Keratinocyte (primary cell): ENCODE measurements around the gene ANAPC15. TPM values are rescaled to one million over a fixed set of nuclear protein-coding genes. Genes with fewer than 3 reads are reported as not detected.

Experiments
- DNase-seq: peaks from one replicate; pipeline ENCODE4 v3.0.0-alpha.2; 2011; ENCODE audit warnings: low read depth, missing footprints, low spot score
- FAIRE-seq: peaks from 2 replicates; lab custom pipeline; 2011; peaks lifted over from hg19 to GRCh38; lab: Jason Lieb, UNC
- H2AFZ ChIP-seq: 2 replicates; pipeline ENCODE4 v1.6.0; 2012; ENCODE audit warnings: low read length, control low read depth, inconsistent platforms; ENCODE audit not compliant: control insufficient read depth
- H3K27ac ChIP-seq: 2 replicates; pipeline ENCODE4 v1.5.1; 2011; ENCODE audit warnings: low read length; ENCODE audit not compliant: control insufficient read depth, insufficient read depth
- H3K27me3 ChIP-seq: 3 replicates; pipeline ENCODE4 v1.6.0; 2011; ENCODE audit warnings: low read length; ENCODE audit not compliant: control insufficient read depth, insufficient read depth; ENCODE audit errors: extremely low read depth
- H3K36me3 ChIP-seq, 2 experiments: 2 replicates in 1 of 2; 3 replicates in 1 of 2; pipeline ENCODE4 v1.5.1; 2011; ENCODE audit warnings: low read length in 2 of 2, mild to moderate bottlenecking in 1 of 2; ENCODE audit not compliant: control insufficient read depth in 2 of 2, insufficient read depth in 2 of 2; ENCODE audit errors: extremely low read depth in 1 of 2
- H3K4me1 ChIP-seq: 3 replicates; pipeline ENCODE4 v1.5.1; 2011; ENCODE audit warnings: low read length; ENCODE audit not compliant: control insufficient read depth, insufficient read depth; ENCODE audit errors: extremely low read depth
- H3K4me2 ChIP-seq: 3 replicates; pipeline ENCODE4 v1.6.0; 2011; ENCODE audit warnings: low read depth, low read length; ENCODE audit not compliant: control insufficient read depth, insufficient read depth; ENCODE audit errors: extremely low read depth
- H3K4me3 ChIP-seq, 3 experiments: fragments of 200-600 bp in 1 of 3; sonication (generic) in 1 of 3; 2 replicates in 2 of 3; 3 replicates in 1 of 3; pipeline ENCODE4 v1.5.1; 2011 to 2016; ENCODE audit warnings: low read length in 3 of 3, mild to moderate bottlenecking in 3 of 3, control low read depth in 2 of 3, inconsistent platforms in 1 of 3, low read depth in 1 of 3, mixed read lengths in 1 of 3, mixed run types in 1 of 3, moderate library complexity in 1 of 3; ENCODE audit not compliant: control insufficient read depth in 2 of 3, insufficient read depth in 2 of 3; ENCODE audit errors: extremely low read depth in 1 of 3
- H3K79me2 ChIP-seq: 2 replicates; pipeline ENCODE4 v1.6.0; 2012; ENCODE audit warnings: low read length; ENCODE audit not compliant: control insufficient read depth, insufficient read depth
- H3K9ac ChIP-seq: 3 replicates; pipeline ENCODE4 v1.6.0; 2011; ENCODE audit warnings: low read length; ENCODE audit not compliant: control insufficient read depth, insufficient read depth; ENCODE audit errors: extremely low read depth
- H3K9me1 ChIP-seq: 3 replicates; pipeline ENCODE4 v1.6.0; 2011; ENCODE audit warnings: low read length; ENCODE audit not compliant: control insufficient read depth, insufficient read depth; ENCODE audit errors: extremely low read depth
- H3K9me3 ChIP-seq: 2 replicates; pipeline ENCODE4 v1.5.1; 2012; ENCODE audit warnings: low read depth, low read length; ENCODE audit not compliant: control insufficient read depth
- H4K20me1 ChIP-seq: 3 replicates; pipeline ENCODE4 v1.6.0; 2011; ENCODE audit warnings: low read length; ENCODE audit not compliant: control insufficient read depth, insufficient read depth; ENCODE audit errors: extremely low read depth
- EZH2 ChIP-seq: IDR thresholded peaks from one replicate; pipeline ENCODE4 v1.6.1; 2012; ENCODE audit warnings: inconsistent platforms, mild to moderate bottlenecking, low read length, moderate library complexity
- dilution Hi-C: fragments of 300-500 bp; cut with MboI; formaldehyde crosslinking; loops from one replicate; pipeline ENCODE4 v1.7.0; 2020; ENCODE audit warnings: low sequenced_read_pairs; ENCODE audit not compliant: extremely low pct_ligation_motif_present
- polyA plus RNA-seq, 5 experiments: library from polyadenylated mRNA; depleted of rRNA in 3 of 5; stranded (reverse) in 3 of 5; stranded (forward) in 1 of 5; unstranded in 1 of 5; fragments of >200 nt; gene quantifications; 1 replicate in 1 of 5; 2 replicates in 3 of 5; 3 replicates in 1 of 5; pipeline versions ENCODE4 v1.2.1 to v1.2.3, GENCODE V29; 2011 to 2012; ENCODE audit warnings: missing spikeins in 2 of 5, low read depth in 1 of 5, low replicate concordance in 1 of 5
- TF ChIP-seq, protein P1 (sequence below), 3 experiments: IDR thresholded peaks in 1 of 3; conservative IDR thresholded peaks in 1 of 3; optimal IDR thresholded peaks in 1 of 3; 2 replicates in 2 of 3; 3 replicates in 1 of 3; pipeline versions ENCODE3 to v1.5.1; 2011; ENCODE audit warnings: low read length in 3 of 3, mild to moderate bottlenecking in 3 of 3, moderate library complexity in 2 of 3, control low read depth in 1 of 3, inconsistent platforms in 1 of 3; ENCODE audit not compliant: insufficient read depth in 2 of 3; ENCODE audit errors: extremely low read depth in 1 of 3

Gene ANAPC15
- polyA plus RNA-seq, 1 donor (not counting 4 experiments of a cell fraction or from before 2014, with no cell fraction given): 70.9 TPM

DNA sequence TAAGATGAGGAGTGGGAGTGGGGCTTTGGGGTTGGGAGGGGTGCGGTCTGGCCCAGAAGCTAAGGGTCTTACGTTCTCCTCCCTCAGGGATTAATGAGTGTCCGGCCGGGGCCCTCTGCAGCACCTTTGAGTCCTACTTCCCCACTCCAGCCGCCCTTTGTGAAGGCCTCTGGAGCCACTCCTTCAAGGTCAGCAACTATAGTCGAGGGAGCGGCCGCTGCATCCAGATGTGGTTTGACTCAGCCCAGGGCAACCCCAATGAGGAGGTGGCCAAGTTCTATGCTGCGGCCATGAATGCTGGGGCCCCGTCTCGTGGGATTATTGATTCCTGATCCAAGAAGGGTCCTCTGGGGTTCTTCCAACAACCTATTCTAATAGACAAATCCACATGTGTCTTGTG is 27.0 kb upstream of the ANAPC15 start:
- no peak for FAIRE-seq

DNA sequence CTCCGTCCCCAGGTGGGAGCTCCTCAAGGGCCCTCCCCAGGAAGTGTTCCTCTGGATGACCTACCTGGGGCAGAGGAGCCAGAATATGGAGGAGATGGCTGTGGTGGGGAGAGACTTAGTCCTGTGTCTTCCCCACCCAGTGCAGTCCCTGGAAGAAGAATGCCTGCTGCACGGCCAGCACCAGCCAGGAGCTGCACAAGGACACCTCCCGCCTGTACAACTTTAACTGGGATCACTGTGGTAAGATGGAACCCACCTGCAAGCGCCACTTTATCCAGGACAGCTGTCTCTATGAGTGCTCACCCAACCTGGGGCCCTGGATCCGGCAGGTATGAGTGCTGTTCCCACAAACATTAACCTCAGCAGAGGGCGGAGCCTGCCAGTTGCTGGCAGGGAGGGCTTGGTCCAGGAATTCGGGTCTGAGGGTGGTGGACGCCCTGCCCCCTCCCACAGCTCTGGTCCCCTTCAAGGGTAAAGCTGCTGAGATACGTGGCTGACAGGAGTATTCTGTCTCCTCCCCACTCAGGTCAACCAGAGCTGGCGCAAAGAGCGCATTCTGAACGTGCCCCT is 26.4 kb upstream of the ANAPC15 start:
- Histone ChIP-seq H3K4me1 (peaks cover 43% of the 10 kb centered on the region), H3K4me3 (no peak overlapping the region), H4K20me1 (no peaks in the 10 kb centered on the region), H3K9me1 (no peaks in the 10 kb centered on the region), H3K36me3 (peaks cover 6 to 11% of the 10 kb centered on the region in 2 experiments), H3K79me2 (no peaks in the 10 kb centered on the region), H3K4me2 (no peak overlapping the region), H3K9ac (no peak overlapping the region), H3K27ac (no peak overlapping the region), H2AFZ (no peak overlapping the region), H3K9me3 (no peaks in the 10 kb centered on the region), H3K27me3 (no peaks in the 10 kb centered on the region)
- DNase-seq: no peak
- no peak for FAIRE-seq
- dilution Hi-C loops: no loop called here
- TF ChIP-seq EZH2: no peak
- TF ChIP-seq, protein P1, sequence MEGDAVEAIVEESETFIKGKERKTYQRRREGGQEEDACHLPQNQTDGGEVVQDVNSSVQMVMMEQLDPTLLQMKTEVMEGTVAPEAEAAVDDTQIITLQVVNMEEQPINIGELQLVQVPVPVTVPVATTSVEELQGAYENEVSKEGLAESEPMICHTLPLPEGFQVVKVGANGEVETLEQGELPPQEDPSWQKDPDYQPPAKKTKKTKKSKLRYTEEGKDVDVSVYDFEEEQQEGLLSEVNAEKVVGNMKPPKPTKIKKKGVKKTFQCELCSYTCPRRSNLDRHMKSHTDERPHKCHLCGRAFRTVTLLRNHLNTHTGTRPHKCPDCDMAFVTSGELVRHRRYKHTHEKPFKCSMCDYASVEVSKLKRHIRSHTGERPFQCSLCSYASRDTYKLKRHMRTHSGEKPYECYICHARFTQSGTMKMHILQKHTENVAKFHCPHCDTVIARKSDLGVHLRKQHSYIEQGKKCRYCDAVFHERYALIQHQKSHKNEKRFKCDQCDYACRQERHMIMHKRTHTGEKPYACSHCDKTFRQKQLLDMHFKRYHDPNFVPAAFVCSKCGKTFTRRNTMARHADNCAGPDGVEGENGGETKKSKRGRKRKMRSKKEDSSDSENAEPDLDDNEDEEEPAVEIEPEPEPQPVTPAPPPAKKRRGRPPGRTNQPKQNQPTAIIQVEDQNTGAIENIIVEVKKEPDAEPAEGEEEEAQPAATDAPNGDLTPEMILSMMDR (optimal IDR thresholded peaks at IDR 0.05 in 1 of 3, IDR thresholded peaks at IDR 0.05 in 1 of 3, conservative IDR thresholded peaks at IDR 0.05 in 1 of 3; ENCODE audit: extremely low read depth in 1 of 3, insufficient read depth in 2 of 3, low read length in 3 of 3): no peak

More for the DNA sequence above, 27.0 kb upstream of the ANAPC15 start:
- TF ChIP-seq, protein P1 (optimal IDR thresholded peaks at IDR 0.05 in 1 of 3, IDR thresholded peaks at IDR 0.05 in 1 of 3, conservative IDR thresholded peaks at IDR 0.05 in 1 of 3; ENCODE audit: extremely low read depth in 1 of 3, insufficient read depth in 2 of 3, low read length in 3 of 3): no peak
- TF ChIP-seq EZH2: no peak
- no peaks in the 10 kb centered on the region for H3K9me3 ChIP-seq
- no peaks in the 10 kb centered on the region for H3K79me2 ChIP-seq
- dilution Hi-C loops: no loop called here
- no peaks in the 10 kb centered on the region for H4K20me1 ChIP-seq
- no peak overlapping the region for H3K4me2 ChIP-seq
- H3K9ac ChIP-seq: no peak overlapping the region
- H3K4me3 ChIP-seq: no peak overlapping the region
- no peaks in the 10 kb centered on the region for H3K9me1 ChIP-seq
- no peaks in the 10 kb centered on the region for H3K27me3 ChIP-seq
- no peak for DNase-seq
- no peak overlapping the region for H2AFZ ChIP-seq
- H3K4me1 ChIP-seq: peaks cover 49% of the 10 kb centered on the region
- H3K27ac ChIP-seq: peak overlapping the region; percentile 43
- peaks cover 7 to 11% of the 10 kb centered on the region in 2 experiments for H3K36me3 ChIP-seq
